OCI-LY3 (cell line): ENCODE data around the gene GPR55.

Source experiments
- H2AFZ ChIP-seq: fragments of 200-600, 300-600 bp; shearing (Covaris generic); 2 replicates; pipeline ENCODE4 v1.6.0; 2014; ENCODE audit warnings: antibody characterized with exemption, low read depth, low read length
- H3K27ac ChIP-seq: fragments of 200-600, 300-600 bp; sonication (generic); 2 replicates; pipeline ENCODE4 v1.5.1; 2014; ENCODE audit warnings: mild to moderate bottlenecking, low read length, moderate library complexity, mixed read lengths
- H3K27me3 ChIP-seq: fragments of 200-600, 300-600 bp; sonication (generic); 2 replicates; pipeline ENCODE4 v1.6.1; 2014; ENCODE audit warnings: low read depth, low read length, mixed read lengths
- H3K36me3 ChIP-seq: fragments of 200-600, 300-600 bp; sonication (generic); replicated peaks from 2 replicates; pipeline ENCODE3; 2014; ENCODE audit warnings: low read depth, low read length, mixed read lengths
- H3K4me1 ChIP-seq: fragments of 300-600, 200-600 bp; sonication (generic); 2 replicates; pipeline ENCODE4 v1.6.1; 2014; ENCODE audit warnings: low read length, mixed read lengths
- H3K4me2 ChIP-seq: fragments of 200-600, 300-600 bp; sonication (generic); 2 replicates; pipeline ENCODE4 v1.6.1; 2014; ENCODE audit warnings: low read length, mixed read lengths
- H3K4me3 ChIP-seq: fragments of 300-600, 200-600 bp; sonication (generic); 2 replicates; pipeline ENCODE4 v1.5.1; 2014; ENCODE audit warnings: antibody characterized with exemption, mild to moderate bottlenecking, low read length, moderate library complexity
- H3K79me2 ChIP-seq: fragments of 300-600, 200-600 bp; shearing (Covaris generic); 2 replicates; pipeline ENCODE4 v1.6.1; 2014; ENCODE audit warnings: mild to moderate bottlenecking, low read length, mixed read lengths
- H3K9ac ChIP-seq: fragments of 300-600, 200-600 bp; shearing (Covaris generic); 2 replicates; pipeline ENCODE4 v1.6.0; 2014; ENCODE audit warnings: mild to moderate bottlenecking, low read length, moderate library complexity
- H3K9me3 ChIP-seq: fragments of 200-600, 300-600 bp; shearing (Covaris generic); 2 replicates; pipeline ENCODE4 v1.6.1; 2014; ENCODE audit warnings: low read length, mixed read lengths; ENCODE audit not compliant: insufficient read depth
- H4K20me1 ChIP-seq: fragments of 200-600, 300-600 bp; sonication (generic); 2 replicates; pipeline ENCODE4 v1.6.1; 2016; ENCODE audit warnings: low read length, mixed read lengths; ENCODE audit not compliant: insufficient read depth
- CTCF ChIP-seq: fragments of 200-600, 300-600 bp; sonication (generic); IDR thresholded peaks from 2 replicates; pipeline ENCODE4 v1.5.1; 2014; ENCODE audit warnings: antibody characterized with exemption, low read length, low read depth
- EZH2phosphoT487 ChIP-seq: fragments of 200-600 bp; shearing (Covaris generic); IDR thresholded peaks from 2 replicates; pipeline ENCODE4 v1.6.1; 2018; ENCODE audit warnings: antibody characterized with exemption, mixed run types, low read depth

Gene GPR55

GRCh38 chr2:230931556-230932231 is 6.7 kb upstream of the GPR55 start:
- Histone ChIP-seq H3K27me3 (no peaks in the 10 kb centered on the region), H3K4me3 (no peak overlapping the region), H3K4me1 (peaks cover 21% of the 10 kb centered on the region; the same call in 1 of the 2 replicates), H3K79me2 (no peaks in the 10 kb centered on the region), H2AFZ (no peak overlapping the region), H3K9me3 (0 out of 2 replicates have a peak, but pooled peaks cover 3% of the 10 kb centered on the region), H3K27ac (no peak overlapping the region), H4K20me1 (no peaks in the 10 kb centered on the region), H3K9ac (no peak overlapping the region), H3K4me2 (no peak overlapping the region), H3K36me3 (no peaks in the 10 kb centered on the region)
- TF ChIP-seq CTCF = no peak
- TF ChIP-seq EZH2phosphoT487 = no peak

- H3K4me1 ChIP-seq = peaks cover 27% of the 10 kb centered on the region
- H3K36me3 ChIP-seq = no peaks in the 10 kb centered on the region
- H3K4me2 ChIP-seq = no peak overlapping the region
- H3K27ac ChIP-seq = no peak overlapping the region
- H4K20me1 ChIP-seq = no peaks in the 10 kb centered on the region
- H3K9ac ChIP-seq = no peak overlapping the region
- H3K79me2 ChIP-seq = no peaks in the 10 kb centered on the region
- H3K4me3 ChIP-seq = no peak overlapping the region
- H3K9me3 ChIP-seq = no peaks in the 10 kb centered on the region
- TF ChIP-seq EZH2phosphoT487 = no peak
- no peak for TF ChIP-seq CTCF
- H2AFZ ChIP-seq = no peak overlapping the region
- no peaks in the 10 kb centered on the region for H3K27me3 ChIP-seq
These were observed 6.0 kb upstream of the GPR55 start for GRCh38 chr2:230930928-230931555.

- TF ChIP-seq CTCF (no peak), EZH2phosphoT487 (no peak)
- Histone ChIP-seq H2AFZ (no peak overlapping the region), H3K4me2 (no peak overlapping the region), H3K79me2 (no peaks in the 10 kb centered on the region), H4K20me1 (no peaks in the 10 kb centered on the region), H3K9me3 (no peaks in the 10 kb centered on the region), H3K36me3 (no peaks in the 10 kb centered on the region), H3K9ac (no peak overlapping the region), H3K27me3 (no peaks in the 10 kb centered on the region), H3K27ac (no peak overlapping the region), H3K4me1 (peaks cover 35% of the 10 kb centered on the region), H3K4me3 (no peak overlapping the region)
These were observed 5.2 kb upstream of the GPR55 start for GRCh38 chr2:230930149-230930780.

- Histone ChIP-seq H3K36me3 (no peaks in the 10 kb centered on the region), H3K9me3 (no peaks in the 10 kb centered on the region), H3K9ac (no peak overlapping the region), H3K79me2 (no peaks in the 10 kb centered on the region), H2AFZ (no peak overlapping the region; the same call in 1 of the 2 replicates), H3K27ac (no peak overlapping the region), H3K4me3 (no peak overlapping the region), H4K20me1 (no peaks in the 10 kb centered on the region), H3K27me3 (no peaks in the 10 kb centered on the region), H3K4me1 (peaks cover 41% of the 10 kb centered on the region), H3K4me2 (no peak overlapping the region)
- no peak for TF ChIP-seq EZH2phosphoT487
- TF ChIP-seq CTCF = peak; percentile 50
These were observed 4.5 kb upstream of the GPR55 start for GRCh38 chr2:230929381-230930148.
